ENCODE measurements around the gene BHMT. TPM values are rescaled to one million over a fixed set of nuclear protein-coding genes. Genes with fewer than 3 reads are reported as not detected.

BHMT gene
- total and polyA plus RNA-seq, 5 donors from 2014 or later = not detected

Other genes with a start within 250 kb of the BHMT start
- 6.5 TPM for gene ARSB, start 126.5 kb upstream of the BHMT start, total RNA-seq
- 1 to 10 TPM; 3.4 to 4.9 (median 4.2) TPM for gene ARSB, start 126.5 kb upstream of the BHMT start, polyA plus RNA-seq
- 1.2 TPM for gene DMGDH, start 42.1 kb upstream of the BHMT start, total RNA-seq
- gene DMGDH, start 42.1 kb upstream of the BHMT start, polyA plus RNA-seq = 1 to 10 TPM in 1 of 4 donors, under 1 TPM in 3; 0.33 to 1.8 (median 0.67) TPM
- gene BHMT2, start 42.0 kb upstream of the BHMT start, total RNA-seq = not detected
- not detected for gene BHMT2, start 42.0 kb upstream of the BHMT start, polyA plus RNA-seq
- gene JMY, start 124.3 kb downstream of the BHMT start, total RNA-seq = 71.6 TPM
- gene JMY, start 124.3 kb downstream of the BHMT start, polyA plus RNA-seq = 1 to 10 TPM; 4.9 to 8.1 (median 6.1) TPM